Smooth muscle cell (in vitro differentiated cells): Measurements from ENCODE around the gene SCN1B. TPM values are rescaled to one million over a fixed set of nuclear protein-coding genes. Genes with fewer than 3 reads are reported as not detected.

ENCODE experiments used
- DNase-seq: peaks from one replicate; lab custom pipeline; 2025; ENCODE audit not compliant: unreplicated experiment; lab: John Stamatoyannopoulos, UW
- H2AFZ ChIP-seq: fragments of 200-600 bp; sonication (generic); 2 replicates; pipeline ENCODE4 v1.6.0; 2016; ENCODE audit warnings: antibody characterized with exemption, low read depth, mild to moderate bottlenecking
- H3F3A ChIP-seq: fragments of 200-600 bp; sonication (generic); 2 replicates; pipeline ENCODE4 v1.6.0; 2017; ENCODE audit warnings: antibody characterized with exemption, low read depth
- H3K27ac ChIP-seq: fragments of 200-600 bp; sonication (generic); 2 replicates; pipeline ENCODE4 v1.5.1; 2016; ENCODE audit warnings: low read depth, mild to moderate bottlenecking
- H3K27me3 ChIP-seq: fragments of 200-600 bp; sonication (generic); 2 replicates; pipeline ENCODE4 v1.6.1; 2016; ENCODE audit warnings: low read depth, mild to moderate bottlenecking
- H3K36me3 ChIP-seq: fragments of 200-600 bp; sonication (generic); 2 replicates; pipeline ENCODE4 v1.5.1; 2016; ENCODE audit warnings: low read depth
- H3K4me1 ChIP-seq: fragments of 200-600 bp; sonication (generic); 2 replicates; pipeline ENCODE4 v1.5.1; 2016; ENCODE audit warnings: low read depth
- H3K4me2 ChIP-seq: fragments of 200-600 bp; sonication (generic); 2 replicates; pipeline ENCODE4 v1.6.0; 2016; ENCODE audit warnings: mild to moderate bottlenecking
- H3K4me3 ChIP-seq: fragments of 200-600 bp; sonication (generic); 2 replicates; pipeline ENCODE4 v1.5.1; 2016; ENCODE audit warnings: mild to moderate bottlenecking
- H3K79me2 ChIP-seq: fragments of 200-600 bp; sonication (generic); 2 replicates; pipeline ENCODE4 v1.6.0; 2016; ENCODE audit warnings: low read depth, mild to moderate bottlenecking
- H3K9ac ChIP-seq: fragments of 200-600 bp; sonication (generic); 2 replicates; pipeline ENCODE4 v1.6.0; 2016; ENCODE audit warnings: low read depth
- H3K9me3 ChIP-seq: fragments of 200-600 bp; sonication (generic); replicated peaks from 2 replicates; pipeline ENCODE4 v1.5.1; 2016; ENCODE audit warnings: low read depth
- H4K20me1 ChIP-seq: fragments of 200-600 bp; sonication (generic); 2 replicates; pipeline ENCODE4 v1.6.0; 2016; ENCODE audit warnings: low read depth
- CTCF ChIP-seq: fragments of 200-600 bp; sonication (generic); IDR thresholded peaks from 2 replicates; pipeline ENCODE4 v1.5.1; 2017; ENCODE audit warnings: borderline replicate concordance, mild to moderate bottlenecking, antibody characterized with exemption; ENCODE audit not compliant: insufficient read depth, poor library complexity, severe bottlenecking
- WGBS: methylation state at CpG from one replicate; pipeline ENCODE4 v1.1.7; 2016; ENCODE audit warnings: low lambda C conversion rate; 5-methylcytosine and 5-hydroxymethylcytosine counted together
- polyA plus RNA-seq: library from polyadenylated mRNA; unstranded; fragments of >200 nt; fragmentation: Nextera tagmentation; extraction: Ambion mirVana; gene quantifications from 2 replicates; pipeline ENCODE4 v1.2.1, GENCODE V29; 2016
- total RNA-seq: library from RNA; depleted of rRNA; stranded (reverse); fragments of >200 nt; gene quantifications from 2 replicates; pipeline ENCODE4 v1.2.3, GENCODE V29; 2014

SCN1B gene
- total and polyA plus RNA-seq, 2 experiments from 2014 or later, result 0.99 to 2.2 TPM

GRCh38 chr19:34998777-34999497 lies 31.3 kb upstream of the SCN1B start:
- Histone ChIP-seq H3K4me1 (peaks cover 13% of the 10 kb centered on the region), H3K4me2 (peak overlapping the region; percentile 94), H3K9me3 (no peaks in the 10 kb centered on the region), H3K27me3 (no peaks in the 10 kb centered on the region), H3K79me2 (peaks cover 30% of the 10 kb centered on the region), H3K4me3 (peak overlapping the region; percentile 55), H3K36me3 (no peaks in the 10 kb centered on the region), H3K27ac (peak overlapping the region; percentile 85), H2AFZ (no peak overlapping the region), H3K9ac (no peak overlapping the region), H3F3A (no peaks in the 10 kb centered on the region), H4K20me1 (peaks cover 32% of the 10 kb centered on the region)
- no peak for TF ChIP-seq CTCF
- DNase-seq, result no peak
- WGBS, result 43% methylated on average over 13 of the region's 13 CpGs

- Histone ChIP-seq H3K4me2 (peak within 1 kb of the TSS; percentile 94), H3K79me2 (peaks cover 38% of the 10 kb centered on the region), H3K4me1 (peaks cover 13% of the 10 kb centered on the region), H3K27me3 (no peaks in the 10 kb centered on the region), H3F3A (no peaks in the 10 kb centered on the region), H3K9ac (peak within 1 kb of the TSS; percentile 82), H3K36me3 (no peaks in the 10 kb centered on the region), H3K9me3 (no peaks in the 10 kb centered on the region), H2AFZ (peak within 1 kb of the TSS; percentile 86), H3K27ac (peak within 1 kb of the TSS; percentile 85), H3K4me3 (peak within 1 kb of the TSS; percentile 55), H4K20me1 (peaks cover 40% of the 10 kb centered on the region)
- peak; percentile 72 for DNase-seq
- 3% methylated on average over 32 of the region's 45 CpGs for WGBS
- no peak for TF ChIP-seq CTCF
These were observed 30.6 kb upstream of the SCN1B start, which contains the start of gene GRAMD1A for GRCh38 chr19:34999498-35000337. GRAMD1A (plus strand) TSS chr19:35000323; CDS start chr19:35000479, 156 bp downstream.

GRCh38 chr19:35000338-35000646 lies 30.0 kb upstream of the SCN1B start:
- peaks cover 46% of the 10 kb centered on the region for H4K20me1 ChIP-seq
- peak overlapping the region; percentile 94 for H3K4me2 ChIP-seq
- no peak for TF ChIP-seq CTCF
- DNase-seq, result no peak
- peak overlapping the region; percentile 55 for H3K4me3 ChIP-seq
- H3K27ac ChIP-seq, result peak overlapping the region; percentile 54
- H3K36me3 ChIP-seq, result no peaks in the 10 kb centered on the region
- peaks cover 43% of the 10 kb centered on the region for H3K79me2 ChIP-seq
- H3K9me3 ChIP-seq, result no peaks in the 10 kb centered on the region
- no peaks in the 10 kb centered on the region for H3F3A ChIP-seq
- H3K9ac ChIP-seq, result peak overlapping the region; percentile 50
- peak overlapping the region; percentile 1 for H2AFZ ChIP-seq
- H3K4me1 ChIP-seq, result peaks cover 13% of the 10 kb centered on the region
- WGBS, result 0% methylated on average over 1 of the region's 37 CpGs
- H3K27me3 ChIP-seq, result no peaks in the 10 kb centered on the region
